HL-60 (cell line): Measurements from ENCODE around the gene AKNAD1.
"Not testable (repeated sequence)": the region's sequence is repeated elsewhere in the genome, so short reads cannot be mapped to it uniquely, and the experiment has no call there.

Experiments used
- DNase-seq, 2 experiments: peaks; one replicate each; pipeline ENCODE4 v3.0.0-alpha.2; 2010 to 2020; ENCODE audit warnings: low read depth in 1 of 2, low spot score in 1 of 2
- H3K27ac ChIP-seq: fragments of 250-450 bp; sonication (Bioruptor Pico); replicated peaks from 2 replicates; pipeline ENCODE4 v1.5.1; 2020; ENCODE audit warnings: mild to moderate bottlenecking, moderate library complexity
- H3K27me3 ChIP-seq: fragments of 250-450 bp; sonication (Bioruptor Pico); 2 replicates; pipeline ENCODE4 v1.5.1; 2021; ENCODE audit warnings: mild to moderate bottlenecking, moderate library complexity; ENCODE audit not compliant: insufficient read depth, poor library complexity, severe bottlenecking
- H3K4me3 ChIP-seq: replicated peaks from 2 replicates; pipeline ENCODE4 v1.5.1; 2011; ENCODE audit warnings: mild to moderate bottlenecking, control low read depth, low read length; ENCODE audit not compliant: insufficient read depth
- CTCF ChIP-seq: IDR thresholded peaks from one replicate; pipeline ENCODE4 v1.5.1; 2011; ENCODE audit warnings: low read length, control low read depth, inconsistent platforms; ENCODE audit not compliant: insufficient read depth
- GABPA ChIP-seq: IDR thresholded peaks from 2 replicates; pipeline ENCODE4 v1.6.1; 2012; ENCODE audit warnings: low read depth
- POLR2AphosphoS5 ChIP-seq: IDR thresholded peaks from 2 replicates; pipeline ENCODE4 v1.6.1; 2012; ENCODE audit warnings: low read depth
- SPI1 ChIP-seq: IDR thresholded peaks from 2 replicates; pipeline ENCODE4 v1.6.1; 2012; ENCODE audit warnings: low read depth, mild to moderate bottlenecking, borderline replicate concordance
- TF ChIP-seq, protein P1 (sequence below): IDR thresholded peaks from 2 replicates; pipeline ENCODE4 v1.6.1; 2012; ENCODE audit warnings: low read depth; ENCODE audit not compliant: insufficient replicate concordance

Gene AKNAD1

GRCh38 chr1:108792420-108792819 lies 64.5 kb downstream of the AKNAD1 start:
- H3K27me3 ChIP-seq = no peaks in the 10 kb centered on the region
- DNase-seq = no peak
- no peak overlapping the region for H3K27ac ChIP-seq
- TF ChIP-seq SPI1 (no peak), GABPA (no peak), POLR2AphosphoS5 (no peak), CTCF (no peak)
- TF ChIP-seq, protein P1, sequence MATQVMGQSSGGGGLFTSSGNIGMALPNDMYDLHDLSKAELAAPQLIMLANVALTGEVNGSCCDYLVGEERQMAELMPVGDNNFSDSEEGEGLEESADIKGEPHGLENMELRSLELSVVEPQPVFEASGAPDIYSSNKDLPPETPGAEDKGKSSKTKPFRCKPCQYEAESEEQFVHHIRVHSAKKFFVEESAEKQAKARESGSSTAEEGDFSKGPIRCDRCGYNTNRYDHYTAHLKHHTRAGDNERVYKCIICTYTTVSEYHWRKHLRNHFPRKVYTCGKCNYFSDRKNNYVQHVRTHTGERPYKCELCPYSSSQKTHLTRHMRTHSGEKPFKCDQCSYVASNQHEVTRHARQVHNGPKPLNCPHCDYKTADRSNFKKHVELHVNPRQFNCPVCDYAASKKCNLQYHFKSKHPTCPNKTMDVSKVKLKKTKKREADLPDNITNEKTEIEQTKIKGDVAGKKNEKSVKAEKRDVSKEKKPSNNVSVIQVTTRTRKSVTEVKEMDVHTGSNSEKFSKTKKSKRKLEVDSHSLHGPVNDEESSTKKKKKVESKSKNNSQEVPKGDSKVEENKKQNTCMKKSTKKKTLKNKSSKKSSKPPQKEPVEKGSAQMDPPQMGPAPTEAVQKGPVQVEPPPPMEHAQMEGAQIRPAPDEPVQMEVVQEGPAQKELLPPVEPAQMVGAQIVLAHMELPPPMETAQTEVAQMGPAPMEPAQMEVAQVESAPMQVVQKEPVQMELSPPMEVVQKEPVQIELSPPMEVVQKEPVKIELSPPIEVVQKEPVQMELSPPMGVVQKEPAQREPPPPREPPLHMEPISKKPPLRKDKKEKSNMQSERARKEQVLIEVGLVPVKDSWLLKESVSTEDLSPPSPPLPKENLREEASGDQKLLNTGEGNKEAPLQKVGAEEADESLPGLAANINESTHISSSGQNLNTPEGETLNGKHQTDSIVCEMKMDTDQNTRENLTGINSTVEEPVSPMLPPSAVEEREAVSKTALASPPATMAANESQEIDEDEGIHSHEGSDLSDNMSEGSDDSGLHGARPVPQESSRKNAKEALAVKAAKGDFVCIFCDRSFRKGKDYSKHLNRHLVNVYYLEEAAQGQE = no peak
- no peak overlapping the region for H3K4me3 ChIP-seq

DNA sequence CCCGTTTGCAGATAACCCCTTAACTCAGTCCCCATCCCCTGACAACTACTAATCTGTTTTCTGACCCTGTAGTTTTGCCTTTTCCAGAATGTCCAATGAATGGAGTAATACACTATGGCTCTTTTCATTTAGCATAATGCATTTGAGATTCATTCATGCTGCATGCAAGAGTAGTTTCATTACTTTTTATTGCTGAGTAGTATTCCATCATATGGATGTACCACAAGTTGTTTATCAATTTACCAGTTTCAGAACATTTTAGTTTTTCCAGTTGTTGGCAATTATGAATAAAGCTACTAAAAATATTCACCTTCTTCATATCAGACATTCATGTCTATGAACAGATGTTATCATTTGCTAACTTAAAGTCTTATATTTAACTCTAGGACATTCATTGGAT lies 65.1 kb downstream of the AKNAD1 start:
- TF ChIP-seq POLR2AphosphoS5 (no peak), SPI1 (no peak)
- no peaks in the 10 kb centered on the region for H3K27me3 ChIP-seq

GRCh38 chr1:108785880-108786279 lies 71.0 kb downstream of the AKNAD1 start:
- DNase-seq = no peak
- no peak for TF ChIP-seq POLR2AphosphoS5
- TF ChIP-seq GABPA = no peak
- TF ChIP-seq CTCF = no peak
- TF ChIP-seq, protein P1 = no peak
- TF ChIP-seq SPI1 = no peak
- H3K27me3 ChIP-seq = no peaks in the 10 kb centered on the region
- H3K4me3 ChIP-seq = no peak overlapping the region
- H3K27ac ChIP-seq = no peak overlapping the region

More for the DNA sequence above, 65.1 kb downstream of the AKNAD1 start:
- no peak for DNase-seq
- H3K4me3 ChIP-seq = no peak overlapping the region
- no peak overlapping the region for H3K27ac ChIP-seq

- no peak for TF ChIP-seq GABPA
- TF ChIP-seq POLR2AphosphoS5 = no peak
- no peak for TF ChIP-seq SPI1
- no peak for TF ChIP-seq CTCF
- TF ChIP-seq, protein P1 = no peak
- Histone ChIP-seq H3K4me3 (no peak overlapping the region), H3K27ac (no peak overlapping the region), H3K27me3 (no peaks in the 10 kb centered on the region)
- DNase-seq = no peak
These were observed 71.6 kb downstream of the AKNAD1 start for GRCh38 chr1:108785264-108785663.

DNA sequence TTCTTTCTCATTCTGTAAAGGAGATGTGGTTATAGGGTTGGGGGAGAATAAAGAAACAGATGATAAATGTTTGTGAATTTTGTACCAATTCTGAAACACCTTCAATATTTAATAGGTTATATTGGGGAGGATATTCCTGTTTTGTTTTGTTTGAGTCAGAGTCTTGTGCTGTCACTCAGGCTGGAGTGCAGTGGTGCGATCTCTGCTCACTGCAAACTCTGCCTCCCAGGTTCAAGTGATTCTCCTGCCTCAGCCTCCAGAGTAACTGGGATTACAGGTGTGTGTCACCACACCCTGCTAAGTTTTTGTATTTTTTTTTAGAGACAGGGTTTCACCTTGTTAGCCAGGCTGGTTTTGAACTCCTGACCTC lies 75.3 kb downstream of the AKNAD1 start:
- not testable (repeated sequence) for H3K27me3 ChIP-seq, H3K4me3 ChIP-seq, H3K27ac ChIP-seq, DNase-seq
